Frontal cortex (tissue), 4 donors: Measurements from ENCODE around the gene ERN1. TPM values are rescaled to one million over a fixed set of nuclear protein-coding genes. Genes with fewer than 3 reads are reported as not detected.

Experiments
- DNase-seq, 2 donors: peaks; one replicate each; pipeline ENCODE4 v3.0.0; 2012; ENCODE audit warnings: low spot score in 2 of 2
- FAIRE-seq: peaks from 2 replicates; lab custom pipeline; 2012; peaks lifted over from hg19 to GRCh38; lab: Jason Lieb, UNC
- total RNA-seq: library from RNA; depleted of rRNA; stranded (reverse); fragments of >200 nt; gene quantifications from one replicate; pipeline ENCODE4 v1.2.3, GENCODE V29; 2014
- donor health status: control.
- donor health status: control.
- donor health status: control.

The ERN1 gene
- total RNA-seq, 1 donor from 2014 or later, result 3.7 TPM

GRCh38 chr17:64117981-64118979, 11.7 kb downstream of the ERN1 start:
- FAIRE-seq (no peak), DNase-seq (no peak)

GRCh38 chr17:64115822-64116534, 14.0 kb downstream of the ERN1 start:
- no peak for FAIRE-seq
- DNase-seq, result no peak

- FAIRE-seq (no peak), DNase-seq (no peak)
Observed at GRCh38 chr17:64115043-64115698, 14.8 kb downstream of the ERN1 start.

- DNase-seq (no peak), FAIRE-seq (no peak)
Observed at GRCh38 chr17:64113006-64113405, 16.9 kb downstream of the ERN1 start.

GRCh38 chr17:64111831-64112230, 18.1 kb downstream of the ERN1 start:
- DNase-seq, result no peak
- no peak for FAIRE-seq

- no peak for FAIRE-seq
- DNase-seq, result no peak
Observed at GRCh38 chr17:64110379-64111152, 19.4 kb downstream of the ERN1 start.

- no peak for FAIRE-seq
Observed at GRCh38 chr17:64109400-64109799, 20.5 kb downstream of the ERN1 start.

GRCh38 chr17:64107500-64108236, 22.3 kb downstream of the ERN1 start:
- no peak for FAIRE-seq

More at GRCh38 chr17:64109400-64109799, 20.5 kb downstream of the ERN1 start:
- DNase-seq, result no peak

GRCh38 chr17:64106918-64107317, 23.0 kb downstream of the ERN1 start:
- DNase-seq (no peak), FAIRE-seq (no peak)

More at GRCh38 chr17:64107500-64108236, 22.3 kb downstream of the ERN1 start:
- DNase-seq, result no peak

GRCh38 chr17:64103391-64104364, 26.3 kb downstream of the ERN1 start:
- FAIRE-seq, result no peak
- no peak for DNase-seq

- FAIRE-seq, result no peak
- DNase-seq, result no peak
Observed at GRCh38 chr17:64102627-64103390, 27.1 kb downstream of the ERN1 start.

- no peak for DNase-seq
- no peak for FAIRE-seq
Observed at GRCh38 chr17:64099543-64099942, 30.4 kb downstream of the ERN1 start.

GRCh38 chr17:64097196-64097936, 32.6 kb downstream of the ERN1 start:
- no peak for FAIRE-seq
- no peak for DNase-seq

- DNase-seq (no peak), FAIRE-seq (no peak)
Observed at GRCh38 chr17:64096037-64096436, 33.9 kb downstream of the ERN1 start.

GRCh38 chr17:64095144-64095882, 34.6 kb downstream of the ERN1 start:
- FAIRE-seq, result no peak
- DNase-seq, result no peak

- FAIRE-seq (no peak), DNase-seq (no peak)
Observed at GRCh38 chr17:64094412-64094811, 35.5 kb downstream of the ERN1 start.
